ENCODE data around the gene SYNJ2.

SYNJ2 gene

GRCh38 chr6:157983406-157984119 lies 1.9 kb downstream of the SYNJ2 start:
- peaks cover 9% of the 10 kb centered on the region; the same call in 1 of the 2 replicates for H3K4me1 ChIP-seq

GRCh38 chr6:157984128-157984527 lies 2.5 kb downstream of the SYNJ2 start:
- Histone ChIP-seq H3K4me1 (peaks cover 9% of the 10 kb centered on the region; the same call in 1 of the 2 replicates), H3K9me3 (no peaks in the 10 kb centered on the region), H3K4me3 (ENCODE audit: low read depth, low read length) (no peak overlapping the region), H3K36me3 (no peaks in the 10 kb centered on the region), H3K27me3 (no peaks in the 10 kb centered on the region)
- TF ChIP-seq CTCF (IDR thresholded peaks at IDR 0.05; ENCODE audit: low read depth, low read length), result no peak
- no peak for DNase-seq

More at GRCh38 chr6:157983406-157984119, 1.9 kb downstream of the SYNJ2 start:
- DNase-seq, result no peak
- Histone ChIP-seq H3K36me3 (no peaks in the 10 kb centered on the region), H3K27me3 (no peaks in the 10 kb centered on the region), H3K4me3 (ENCODE audit: low read depth, low read length) (no peak overlapping the region), H3K9me3 (no peaks in the 10 kb centered on the region)
- no peak for TF ChIP-seq CTCF (IDR thresholded peaks at IDR 0.05; ENCODE audit: low read depth, low read length)

GRCh38 chr6:157984686-157985225 lies 3.1 kb downstream of the SYNJ2 start:
- Histone ChIP-seq H3K27me3 (no peaks in the 10 kb centered on the region), H3K9me3 (no peaks in the 10 kb centered on the region), H3K4me1 (peaks cover 12% of the 10 kb centered on the region), H3K36me3 (no peaks in the 10 kb centered on the region), H3K4me3 (ENCODE audit: low read depth, low read length) (no peak overlapping the region)
- no peak for DNase-seq
- TF ChIP-seq CTCF (IDR thresholded peaks at IDR 0.05; ENCODE audit: low read depth, low read length), result no peak

GRCh38 chr6:157985378-157986155 lies 3.9 kb downstream of the SYNJ2 start:
- no peak for DNase-seq
- Histone ChIP-seq H3K4me1 (peaks cover 20% of the 10 kb centered on the region), H3K27me3 (no peaks in the 10 kb centered on the region), H3K9me3 (no peaks in the 10 kb centered on the region), H3K4me3 (ENCODE audit: low read depth, low read length) (no peak overlapping the region), H3K36me3 (no peaks in the 10 kb centered on the region)
- TF ChIP-seq CTCF (IDR thresholded peaks at IDR 0.05; ENCODE audit: low read depth, low read length), result no peak

- DNase-seq, result no peak
- Histone ChIP-seq H3K4me3 (ENCODE audit: low read depth, low read length) (no peak overlapping the region), H3K4me1 (peaks cover 20% of the 10 kb centered on the region), H3K9me3 (no peaks in the 10 kb centered on the region), H3K36me3 (no peaks in the 10 kb centered on the region), H3K27me3 (no peaks in the 10 kb centered on the region)
- no peak for TF ChIP-seq CTCF (IDR thresholded peaks at IDR 0.05; ENCODE audit: low read depth, low read length)
These were observed 6.4 kb downstream of the SYNJ2 start for GRCh38 chr6:157987788-157988699.

All from BE2C (cell line).